Hepatic stellate cell (primary cell): ENCODE results near the gene MTFP1.
"Not testable (repeated sequence)": the region's sequence is repeated elsewhere in the genome, so short reads cannot be mapped to it uniquely, and the experiment has no call there.

Experiments used
- DNase-seq: peaks from one replicate; pipeline ENCODE4 v3.0.0; 2011; ENCODE audit warnings: low spot score

MTFP1 gene

DNA sequence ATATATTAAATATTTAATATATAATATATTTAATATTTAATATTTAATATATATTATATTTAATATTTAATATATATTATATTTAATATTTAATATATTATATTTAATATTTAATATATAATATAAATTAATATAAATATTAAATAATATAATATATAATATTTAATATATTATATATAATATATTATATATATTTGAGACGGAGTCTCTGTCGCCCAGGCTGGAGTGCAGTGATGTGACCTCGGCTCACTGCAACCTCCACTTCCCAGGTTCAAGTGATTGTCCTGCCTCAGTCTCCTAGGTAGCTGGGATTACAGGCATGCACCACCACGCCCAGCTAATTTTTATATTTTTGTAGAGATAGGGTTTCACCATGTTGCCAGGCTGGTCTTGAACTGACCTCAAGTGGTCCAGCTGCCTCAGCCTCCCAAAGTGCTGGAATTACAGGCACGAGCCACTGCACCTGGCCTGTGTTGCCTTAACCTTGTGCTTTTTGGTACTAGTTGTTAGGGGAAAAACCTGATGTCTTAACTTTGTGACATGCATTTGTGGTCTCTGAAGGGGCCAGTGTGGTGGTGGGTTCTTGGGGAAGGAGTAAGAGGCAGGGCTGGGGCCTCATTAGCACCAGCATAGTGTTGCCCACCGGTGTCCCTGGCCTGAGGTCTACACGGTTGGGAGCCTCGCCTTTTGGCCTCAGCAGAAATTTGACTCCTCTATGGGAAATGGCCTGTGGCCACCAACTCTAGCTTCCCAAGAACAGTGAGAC lies 29.7 kb downstream of the MTFP1 start:
- no peak for DNase-seq

- DNase-seq = peak; percentile 52
Observed at GRCh38 chr22:30457981-30458380, 32.4 kb downstream of the MTFP1 start.

DNA sequence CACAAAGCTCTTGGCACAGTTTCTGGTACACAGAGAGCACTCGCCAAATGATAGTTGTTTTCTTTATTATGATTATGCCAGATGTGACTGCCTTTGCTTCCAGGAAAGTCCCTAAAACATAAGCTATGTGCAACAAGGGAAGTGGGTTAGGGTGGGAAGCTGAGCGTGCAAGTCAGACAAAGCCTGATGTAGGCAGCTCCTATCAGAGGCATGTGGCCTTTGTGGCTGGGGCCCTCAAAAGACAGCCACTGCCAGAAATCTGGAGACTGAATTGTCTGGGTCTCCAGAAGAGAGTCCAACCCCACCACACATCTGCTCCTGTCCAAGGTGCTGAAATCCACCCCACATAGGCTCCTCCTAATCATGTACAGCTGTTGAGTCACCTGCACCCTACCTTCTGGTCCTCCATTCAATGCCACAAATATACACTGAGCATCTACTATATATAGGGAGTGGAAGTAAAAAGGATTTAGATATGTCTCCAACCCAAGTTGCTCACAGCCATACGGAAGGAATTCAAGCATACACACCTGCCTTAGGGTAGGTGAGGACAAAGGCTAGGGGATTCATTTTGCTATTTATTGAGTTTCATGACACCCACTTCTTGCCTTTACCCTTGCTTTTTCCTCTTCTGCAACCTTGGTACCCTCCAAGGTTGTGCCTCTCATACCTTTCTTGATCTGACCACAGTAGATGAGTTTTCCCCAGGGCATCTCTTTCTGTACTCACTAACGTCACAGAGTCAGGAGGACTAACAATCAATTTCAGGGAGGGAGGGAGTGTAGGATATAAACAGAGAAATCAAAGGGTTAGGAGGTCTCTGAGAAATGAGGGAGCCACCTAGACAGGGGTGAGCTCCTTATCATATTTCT lies 33.8 kb downstream of the MTFP1 start:
- no peak for DNase-seq

DNA sequence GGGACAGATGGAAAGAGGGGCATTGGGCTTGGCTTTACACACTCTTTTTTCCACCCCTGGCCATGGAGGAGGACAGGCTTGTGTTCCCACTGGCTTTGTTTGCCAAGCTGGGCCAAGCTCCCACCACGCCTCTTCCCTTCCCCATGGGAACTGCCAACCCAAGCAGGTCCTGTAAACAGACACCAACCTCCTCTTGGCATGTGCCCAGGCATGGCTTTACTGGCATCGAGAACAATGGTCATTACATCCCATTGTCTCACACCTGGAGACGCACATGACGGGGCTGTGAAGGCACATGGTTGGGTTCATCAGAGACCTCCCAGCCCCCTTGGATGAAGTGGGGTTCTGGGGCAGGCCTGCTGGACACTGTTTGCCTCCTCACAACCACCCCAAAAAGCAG lies 34.6 kb downstream of the MTFP1 start:
- DNase-seq = no peak

DNA sequence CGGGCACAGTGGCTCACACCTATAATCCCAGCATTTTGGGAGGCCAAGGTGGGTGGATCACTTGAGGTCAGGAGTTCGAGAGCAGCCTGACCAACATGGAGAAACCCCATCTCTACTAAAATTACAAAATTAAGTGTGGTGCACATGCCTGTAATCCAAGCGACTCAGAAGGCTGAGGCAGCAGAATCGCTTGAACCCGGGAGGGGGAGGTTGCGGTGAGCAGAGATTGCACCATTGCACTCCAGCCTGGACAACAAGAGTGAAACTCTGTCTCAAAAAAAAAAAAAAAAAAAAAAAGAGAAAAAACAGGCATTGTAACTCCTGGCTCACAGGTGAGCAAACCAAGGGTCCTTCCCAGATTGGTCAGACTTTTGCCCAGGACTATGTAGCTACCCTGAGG lies 35.0 kb downstream of the MTFP1 start:
- DNase-seq = not testable (repeated sequence)

DNA sequence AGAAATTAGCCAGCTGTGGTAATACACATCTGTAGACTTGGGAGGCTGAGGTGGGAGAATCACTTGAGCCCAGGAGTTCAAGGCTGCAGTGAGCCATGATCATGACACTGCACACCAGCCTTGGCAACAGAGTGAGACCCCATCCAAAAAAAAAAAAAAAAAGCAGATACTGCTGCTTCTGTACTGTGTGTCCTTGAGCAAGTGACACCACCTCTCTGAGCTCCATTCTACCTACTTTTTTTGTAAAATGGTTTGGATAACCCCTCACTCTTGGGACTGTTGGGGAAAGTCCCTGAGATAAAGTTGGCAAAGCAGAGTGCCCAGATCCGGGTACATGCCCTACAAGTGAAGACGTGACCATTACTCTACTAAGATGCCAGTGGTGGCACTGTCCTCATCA lies 43.6 kb downstream of the MTFP1 start:
- DNase-seq = no peak

GRCh38 chr22:30470655-30471054 lies 45.1 kb downstream of the MTFP1 start:
- DNase-seq = no peak

GRCh38 chr22:30471616-30472318 lies 46.2 kb downstream of the MTFP1 start, which contains the start of gene SEC14L3:
SEC14L3 (minus strand) TSS chr22:30472017; CDS start chr22:30471958, 59 bp downstream.
- DNase-seq = no peak

- no peak for DNase-seq
Observed at GRCh38 chr22:30472994-30473720, 47.6 kb downstream of the MTFP1 start.

GRCh38 chr22:30474121-30474520 lies 48.6 kb downstream of the MTFP1 start:
- no peak for DNase-seq

- no peak for DNase-seq
Observed at GRCh38 chr22:30474683-30475424, 49.3 kb downstream of the MTFP1 start.
